Measurements from ENCODE around the gene EEF1AKMT2.

DNA sequence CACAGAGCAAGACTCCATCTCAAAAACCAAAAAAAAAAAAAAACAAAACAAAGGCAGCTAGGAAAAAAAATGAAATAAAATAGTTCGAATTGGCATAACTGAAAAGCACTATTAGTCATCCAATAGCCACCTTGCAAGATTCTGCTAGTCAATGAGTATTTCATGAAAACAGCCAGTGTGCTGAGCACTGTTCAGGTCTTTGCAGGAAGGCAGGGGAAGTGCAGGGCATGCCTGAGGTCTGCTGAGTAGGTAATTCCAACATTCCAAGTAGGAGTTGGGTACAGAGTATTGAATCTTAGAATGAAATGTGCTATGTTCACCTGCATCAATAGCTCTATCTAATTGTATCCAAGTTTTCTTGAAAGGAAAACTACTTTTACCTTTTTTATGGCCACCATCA is 32.8 kb upstream of the EEF1AKMT2 start:
- TF ChIP-seq TAF1 (IDR thresholded peaks at IDR 0.05; ENCODE audit: low read depth) (no peak), CEBPB (IDR thresholded peaks at IDR 0.05) (no peak), EGR1 (IDR thresholded peaks at IDR 0.05) (no peak), YY1 (IDR thresholded peaks at IDR 0.05; ENCODE audit: low read depth) (no peak), TEAD4 (IDR thresholded peaks at IDR 0.05) (no peak), EP300 (IDR thresholded peaks at IDR 0.05; ENCODE audit: borderline replicate concordance) (no peak), ZBTB7A (IDR thresholded peaks at IDR 0.05; ENCODE audit: low read depth) (no peak), NFIC (IDR thresholded peaks at IDR 0.05) (no peak)
- TF ChIP-seq, protein P1, sequence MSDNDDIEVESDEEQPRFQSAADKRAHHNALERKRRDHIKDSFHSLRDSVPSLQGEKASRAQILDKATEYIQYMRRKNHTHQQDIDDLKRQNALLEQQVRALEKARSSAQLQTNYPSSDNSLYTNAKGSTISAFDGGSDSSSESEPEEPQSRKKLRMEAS (IDR thresholded peaks at IDR 0.05), result no peak
- TF ChIP-seq, protein P2, sequence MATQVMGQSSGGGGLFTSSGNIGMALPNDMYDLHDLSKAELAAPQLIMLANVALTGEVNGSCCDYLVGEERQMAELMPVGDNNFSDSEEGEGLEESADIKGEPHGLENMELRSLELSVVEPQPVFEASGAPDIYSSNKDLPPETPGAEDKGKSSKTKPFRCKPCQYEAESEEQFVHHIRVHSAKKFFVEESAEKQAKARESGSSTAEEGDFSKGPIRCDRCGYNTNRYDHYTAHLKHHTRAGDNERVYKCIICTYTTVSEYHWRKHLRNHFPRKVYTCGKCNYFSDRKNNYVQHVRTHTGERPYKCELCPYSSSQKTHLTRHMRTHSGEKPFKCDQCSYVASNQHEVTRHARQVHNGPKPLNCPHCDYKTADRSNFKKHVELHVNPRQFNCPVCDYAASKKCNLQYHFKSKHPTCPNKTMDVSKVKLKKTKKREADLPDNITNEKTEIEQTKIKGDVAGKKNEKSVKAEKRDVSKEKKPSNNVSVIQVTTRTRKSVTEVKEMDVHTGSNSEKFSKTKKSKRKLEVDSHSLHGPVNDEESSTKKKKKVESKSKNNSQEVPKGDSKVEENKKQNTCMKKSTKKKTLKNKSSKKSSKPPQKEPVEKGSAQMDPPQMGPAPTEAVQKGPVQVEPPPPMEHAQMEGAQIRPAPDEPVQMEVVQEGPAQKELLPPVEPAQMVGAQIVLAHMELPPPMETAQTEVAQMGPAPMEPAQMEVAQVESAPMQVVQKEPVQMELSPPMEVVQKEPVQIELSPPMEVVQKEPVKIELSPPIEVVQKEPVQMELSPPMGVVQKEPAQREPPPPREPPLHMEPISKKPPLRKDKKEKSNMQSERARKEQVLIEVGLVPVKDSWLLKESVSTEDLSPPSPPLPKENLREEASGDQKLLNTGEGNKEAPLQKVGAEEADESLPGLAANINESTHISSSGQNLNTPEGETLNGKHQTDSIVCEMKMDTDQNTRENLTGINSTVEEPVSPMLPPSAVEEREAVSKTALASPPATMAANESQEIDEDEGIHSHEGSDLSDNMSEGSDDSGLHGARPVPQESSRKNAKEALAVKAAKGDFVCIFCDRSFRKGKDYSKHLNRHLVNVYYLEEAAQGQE (IDR thresholded peaks at IDR 0.05; ENCODE audit: low read depth), result no peak
- TF ChIP-seq, protein P3, sequence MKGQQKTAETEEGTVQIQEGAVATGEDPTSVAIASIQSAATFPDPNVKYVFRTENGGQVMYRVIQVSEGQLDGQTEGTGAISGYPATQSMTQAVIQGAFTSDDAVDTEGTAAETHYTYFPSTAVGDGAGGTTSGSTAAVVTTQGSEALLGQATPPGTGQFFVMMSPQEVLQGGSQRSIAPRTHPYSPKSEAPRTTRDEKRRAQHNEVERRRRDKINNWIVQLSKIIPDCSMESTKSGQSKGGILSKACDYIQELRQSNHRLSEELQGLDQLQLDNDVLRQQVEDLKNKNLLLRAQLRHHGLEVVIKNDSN (IDR thresholded peaks at IDR 0.05), result no peak
